Natural killer cell (primary cell): ENCODE measurements around the gene TSPAN17. TPM values are rescaled to one million over a fixed set of nuclear protein-coding genes. Genes with fewer than 3 reads are reported as not detected.

Source experiments
- ATAC-seq, 3 donors: fragments of 150-1000 bp in 2 of 3; fragments of 200-7000 bp in 1 of 3; cut with Tn5 transposase; 1 replicate in 1 of 3; 2 replicates in 2 of 3; pipeline ENCODE4 v1.10.0; 2021; ENCODE audit warnings: mild to moderate bottlenecking in 2 of 3, moderate library complexity in 2 of 3
- DNase-seq, 2 donors: peaks; one replicate each; pipeline versions ENCODE4 v3.0.0 to v3.0.0-alpha.2; 2013 to 2021; ENCODE audit warnings: mixed read lengths in 1 of 2
- H3K27ac ChIP-seq: one replicate; pipeline ENCODE4 v1.5.1; 2013; ENCODE audit warnings: mild to moderate bottlenecking, low read length
- H3K27me3 ChIP-seq: one replicate; pipeline ENCODE4 v1.6.1; 2013; ENCODE audit warnings: low read length; ENCODE audit not compliant: control insufficient read depth, insufficient read depth
- H3K36me3 ChIP-seq: one replicate; pipeline ENCODE4 v1.6.1; 2013; ENCODE audit warnings: low read length; ENCODE audit not compliant: control insufficient read depth, insufficient read depth
- H3K4me1 ChIP-seq: one replicate; pipeline ENCODE4 v1.6.1; 2013; ENCODE audit warnings: low read length; ENCODE audit not compliant: control insufficient read depth, insufficient read depth
- H3K4me3 ChIP-seq: one replicate; pipeline ENCODE4 v1.5.1; 2013; ENCODE audit warnings: low read length
- H3K9me3 ChIP-seq: one replicate; pipeline ENCODE4 v1.6.1; 2013; ENCODE audit warnings: low read length; ENCODE audit not compliant: control insufficient read depth, insufficient read depth
- H3K27ac Mint-ChIP-seq, 2 donors: one replicate each; pipeline ENCODE4 v1.8.0; 2022; ENCODE audit warnings: mild to moderate bottlenecking in 2 of 2, mixed read lengths in 2 of 2, moderate library complexity in 1 of 2
- H3K27me3 Mint-ChIP-seq, 2 donors: one replicate each; pipeline ENCODE4 v1.8.0; 2022; ENCODE audit warnings: low read depth in 2 of 2, mixed read lengths in 2 of 2
- H3K36me3 Mint-ChIP-seq: one replicate; pipeline ENCODE4 v1.8.0; 2022; ENCODE audit warnings: mixed read lengths
- H3K4me1 Mint-ChIP-seq, 2 donors: one replicate each; pipeline ENCODE4 v1.8.0; 2022; ENCODE audit warnings: mixed read lengths in 2 of 2
- H3K4me3 Mint-ChIP-seq: one replicate; pipeline ENCODE4 v1.8.0; 2022; ENCODE audit warnings: mild to moderate bottlenecking, moderate library complexity, mixed read lengths
- H3K9me3 Mint-ChIP-seq, 2 donors: one replicate each; pipeline ENCODE4 v1.8.0; 2022; ENCODE audit warnings: mixed read lengths in 2 of 2
- WGBS: methylation state at CpG from one replicate; pipeline ENCODE4 v1.1.7; 2013; ENCODE audit warnings: missing lambda C conversion rate; ENCODE audit not compliant: insufficient coverage; 5-methylcytosine and 5-hydroxymethylcytosine counted together
- intact Hi-C: fragments of 100-400 bp; cut with micrococcal nuclease; formaldehyde crosslinking; loops from one replicate; pipeline ENCODE4 v1.14.2; 2022
- total RNA-seq, 4 donors: library from RNA; stranded (reverse); fragments of 120-200 nt in 1 of 4; gene quantifications; one replicate each; pipeline versions ENCODE4 v1.2.3 to v1.2.4, GENCODE V29; 2013 to 2022
- TF ChIP-seq, protein P1 (sequence below): fragments of 200-600 bp; IDR thresholded peaks from one replicate; pipeline ENCODE4 v1.8.0; 2022; ENCODE audit warnings: antibody characterized with exemption

TSPAN17 gene
- total RNA-seq, 3 donors from 2014 or later (not counting 1 experiment from before 2014, with no cell fraction given), result 24.1 to 29.4 (median 24.6) TPM

DNA sequence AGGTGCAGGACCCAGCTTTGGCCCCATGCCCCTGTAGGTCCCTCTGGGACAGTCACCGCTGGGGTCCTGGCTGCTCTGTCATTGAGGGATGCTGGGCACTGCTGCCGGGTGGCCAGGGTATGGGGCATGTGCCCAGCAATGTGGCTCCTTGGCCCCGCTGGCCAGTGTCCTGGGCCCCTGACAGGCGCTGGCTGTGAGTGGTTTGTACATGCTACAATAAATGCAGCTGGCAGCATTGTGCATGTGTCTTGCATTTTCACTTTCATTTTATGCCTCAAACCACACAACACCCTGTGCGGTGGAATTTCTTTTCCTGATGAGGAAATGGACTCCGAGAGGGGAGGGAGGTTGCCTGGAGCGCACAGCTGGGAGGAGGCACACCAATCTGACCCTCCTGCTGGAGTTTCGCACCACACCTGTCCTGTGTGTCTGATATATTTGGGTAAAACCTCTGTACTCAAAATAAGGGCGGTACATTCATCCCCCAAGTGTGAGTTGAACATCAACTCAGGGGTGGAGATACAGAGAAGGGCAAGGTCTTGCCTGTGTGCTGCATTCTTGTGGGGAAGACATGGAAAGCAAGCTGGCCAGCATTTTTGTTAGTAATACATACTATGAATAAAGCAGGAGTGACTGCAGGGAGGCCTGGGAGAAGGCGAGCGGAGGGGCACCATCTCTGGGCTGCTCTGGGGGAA lies 11.7 kb downstream of the TSPAN17 start:
- DNase-seq (peak in 1 of 2 donors; percentile 70), ATAC-seq (peak in 2 of 3 donors; percentile 50 to 52)
- H3K4me3 Mint-ChIP-seq, result peak overlapping the region; percentile 87
- Histone ChIP-seq H3K27ac (peak overlapping the region; percentile 6), H3K36me3 (peaks cover 8% of the 10 kb centered on the region), H3K27me3 (no peaks in the 10 kb centered on the region), H3K4me1 (peaks cover 36% of the 10 kb centered on the region), H3K4me3 (peak overlapping the region; percentile 21), H3K9me3 (no peaks in the 10 kb centered on the region)
- H3K27ac Mint-ChIP-seq, result peak overlapping the region in 1 of 2 donors; percentile 86
- no peaks in the 10 kb centered on the region for H3K9me3 Mint-ChIP-seq
- H3K27me3 Mint-ChIP-seq, result peaks cover 5 to 7% of the 10 kb centered on the region in 2 donors
- WGBS, result 18% methylated on average over 10 of the region's 11 CpGs
- no peaks in the 10 kb centered on the region for H3K36me3 Mint-ChIP-seq
- intact Hi-C loops, result loop anchor here (2.0 to 5.0 kb wide), 2 partner anchors 300 to 453 kb away; no protein-coding TSS in a partner anchor
- H3K4me1 Mint-ChIP-seq, result peaks cover 20 to 36% of the 10 kb centered on the region in 2 donors
- TF ChIP-seq, protein P1, sequence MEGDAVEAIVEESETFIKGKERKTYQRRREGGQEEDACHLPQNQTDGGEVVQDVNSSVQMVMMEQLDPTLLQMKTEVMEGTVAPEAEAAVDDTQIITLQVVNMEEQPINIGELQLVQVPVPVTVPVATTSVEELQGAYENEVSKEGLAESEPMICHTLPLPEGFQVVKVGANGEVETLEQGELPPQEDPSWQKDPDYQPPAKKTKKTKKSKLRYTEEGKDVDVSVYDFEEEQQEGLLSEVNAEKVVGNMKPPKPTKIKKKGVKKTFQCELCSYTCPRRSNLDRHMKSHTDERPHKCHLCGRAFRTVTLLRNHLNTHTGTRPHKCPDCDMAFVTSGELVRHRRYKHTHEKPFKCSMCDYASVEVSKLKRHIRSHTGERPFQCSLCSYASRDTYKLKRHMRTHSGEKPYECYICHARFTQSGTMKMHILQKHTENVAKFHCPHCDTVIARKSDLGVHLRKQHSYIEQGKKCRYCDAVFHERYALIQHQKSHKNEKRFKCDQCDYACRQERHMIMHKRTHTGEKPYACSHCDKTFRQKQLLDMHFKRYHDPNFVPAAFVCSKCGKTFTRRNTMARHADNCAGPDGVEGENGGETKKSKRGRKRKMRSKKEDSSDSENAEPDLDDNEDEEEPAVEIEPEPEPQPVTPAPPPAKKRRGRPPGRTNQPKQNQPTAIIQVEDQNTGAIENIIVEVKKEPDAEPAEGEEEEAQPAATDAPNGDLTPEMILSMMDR, result no peak

DNA sequence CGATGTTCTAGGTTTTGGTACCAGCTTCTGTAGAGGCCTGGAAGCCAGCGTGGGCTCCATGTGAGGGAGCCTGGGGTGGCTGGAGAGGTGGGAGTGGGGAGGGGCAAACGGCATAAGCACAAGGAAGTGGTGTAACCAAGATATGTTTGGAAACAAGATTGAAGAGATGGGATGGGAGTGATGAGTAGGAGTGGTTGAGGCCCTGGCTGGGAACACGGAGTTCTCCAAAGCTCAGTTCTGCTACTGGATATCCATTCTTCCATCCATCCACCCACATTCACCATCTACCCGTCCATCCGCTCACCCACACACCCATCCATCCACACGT lies 12.2 kb downstream of the TSPAN17 start:
- TF ChIP-seq, protein P1, result no peak
- DNase-seq (no peak), ATAC-seq (no peak)
- 83% methylated on average over 6 of the region's 7 CpGs for WGBS
- Mint-ChIP-seq H3K9me3 (no peaks in the 10 kb centered on the region), H3K27me3 (peaks cover 10 to 12% of the 10 kb centered on the region in 2 donors), H3K27ac (peak overlapping the region in 1 of 2 donors; percentile 86), H3K36me3 (no peaks in the 10 kb centered on the region), H3K4me1 (peaks cover 19 to 34% of the 10 kb centered on the region in 2 donors), H3K4me3 (peak overlapping the region; percentile 87)
- Histone ChIP-seq H3K27ac (no peak overlapping the region), H3K9me3 (no peaks in the 10 kb centered on the region), H3K27me3 (no peaks in the 10 kb centered on the region), H3K4me1 (peaks cover 32% of the 10 kb centered on the region), H3K4me3 (no peak overlapping the region), H3K36me3 (peaks cover 8% of the 10 kb centered on the region)
- intact Hi-C loops, result loop anchor here (2.0 to 5.0 kb wide), 2 partner anchors 299 to 453 kb away; no protein-coding TSS in a partner anchor

DNA sequence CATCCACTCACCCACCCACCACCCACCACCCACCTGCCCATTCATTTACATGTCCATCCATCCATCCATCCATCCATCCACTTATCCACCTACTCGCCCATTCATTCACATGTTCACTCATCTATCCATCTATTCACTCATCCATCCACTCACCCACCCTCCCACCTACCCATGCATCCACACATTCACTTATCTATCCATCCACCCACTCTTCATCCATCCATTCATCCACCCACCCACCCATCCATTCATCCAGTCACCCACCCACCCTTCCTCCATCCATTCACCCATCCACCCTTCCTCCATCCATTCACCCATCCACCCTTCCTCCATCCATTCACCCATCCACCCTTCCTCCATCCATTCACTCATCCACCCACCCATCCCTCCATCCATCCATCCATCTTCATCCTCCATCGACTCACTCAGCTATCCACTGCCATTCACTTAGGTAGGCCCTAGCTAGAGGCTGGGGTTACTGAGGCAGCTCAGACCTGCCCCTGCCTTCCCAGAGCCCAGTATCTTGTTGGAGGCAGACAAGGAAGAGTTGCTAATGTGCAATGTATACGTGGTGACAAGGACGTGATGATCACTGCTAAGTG lies 12.7 kb downstream of the TSPAN17 start:
- Mint-ChIP-seq H3K9me3 (no peaks in the 10 kb centered on the region), H3K4me1 (peaks cover 19 to 34% of the 10 kb centered on the region in 2 donors), H3K27me3 (peaks cover 12% of the 10 kb centered on the region in 2 donors), H3K27ac (no peak overlapping the region), H3K4me3 (no peak overlapping the region), H3K36me3 (no peaks in the 10 kb centered on the region)
- ATAC-seq (no peak), DNase-seq (no peak)
- TF ChIP-seq, protein P1, result no peak
- no peak overlapping the region for H3K4me3 ChIP-seq
- H3K36me3 ChIP-seq, result peaks cover 8% of the 10 kb centered on the region
- 87% methylated on average over 4 of the region's 4 CpGs for WGBS
- H3K27me3 ChIP-seq, result no peaks in the 10 kb centered on the region
- peaks cover 32% of the 10 kb centered on the region for H3K4me1 ChIP-seq
- H3K9me3 ChIP-seq, result no peaks in the 10 kb centered on the region
- intact Hi-C loops, result loop anchor here (1.0 to 5.0 kb wide), 4 partner anchors 84 to 452 kb away; no protein-coding TSS in a partner anchor
- no peak overlapping the region for H3K27ac ChIP-seq
